Panc1 (cell line): ENCODE results near the gene CHRNG. TPM values are rescaled to one million over a fixed set of nuclear protein-coding genes. Genes with fewer than 3 reads are reported as not detected.
A peak's percentile ranks its signal among the peaks of the same experiment; 100 is the strongest.

ENCODE experiments used
- ATAC-seq: fragments of 200-7000 bp; cut with Tn5 transposase; 2 replicates; pipeline ENCODE4 v1.9.1; 2020; ENCODE audit warnings: mild to moderate bottlenecking, moderate library complexity
- BruUV-seq: library from RNA; stranded (reverse); fragments of 400-500 nt; replicated peaks from 2 replicates; lab custom pipeline; 2021; lab: Mats Ljungman, UMichigan
- CTCF ChIA-PET: fragments of 300-600 bp; sonication (Branson Sonifier 250); formaldehyde crosslinking; loops from one replicate; lab custom pipeline; 2022; ENCODE audit warnings: antibody characterized with exemption; lab: Charles Lee
- POLR2A ChIA-PET: fragments of 300-600 bp; sonication (Branson Sonifier 250); formaldehyde crosslinking; loops from one replicate; lab custom pipeline; 2022; ENCODE audit warnings: antibody characterized with exemption; lab: Charles Lee
- DNase-seq: peaks from one replicate; pipeline ENCODE4 v3.0.0-alpha.2; 2010; ENCODE audit warnings: low read depth, low spot score
- H3K27ac ChIP-seq: 2 replicates; pipeline ENCODE4 v1.5.1; 2011; ENCODE audit warnings: mild to moderate bottlenecking, low read length, inconsistent platforms
- H3K27me3 ChIP-seq: fragments of 200-500 bp; sonication (Bioruptor generic); 2 replicates; pipeline ENCODE4 v1.6.0; 2014; ENCODE audit warnings: low read length, inconsistent platforms; ENCODE audit not compliant: control insufficient read depth, insufficient read depth
- H3K36me3 ChIP-seq: fragments of 200-500 bp; sonication (Bioruptor generic); 2 replicates; pipeline ENCODE4 v1.5.1; 2014; ENCODE audit warnings: inconsistent platforms, mild to moderate bottlenecking, low read length, moderate library complexity; ENCODE audit not compliant: control insufficient read depth, insufficient read depth
- H3K4me1 ChIP-seq: 2 replicates; pipeline ENCODE4 v1.5.1; 2011; ENCODE audit warnings: inconsistent platforms, mild to moderate bottlenecking, low read length, moderate library complexity; ENCODE audit not compliant: control insufficient read depth, insufficient read depth
- H3K4me3 ChIP-seq, 2 experiments: 2 replicates each; pipeline ENCODE4 v1.5.1; 2011 to 2012; ENCODE audit warnings: low read depth in 2 of 2, low read length in 2 of 2, mild to moderate bottlenecking in 2 of 2, inconsistent platforms in 1 of 2, moderate library complexity in 1 of 2
- H3K9me3 ChIP-seq: fragments of 200-500 bp; sonication (Bioruptor generic); 2 replicates; pipeline ENCODE4 v1.5.1; 2014; ENCODE audit warnings: low read depth, mild to moderate bottlenecking, inconsistent platforms, low read length, moderate library complexity; ENCODE audit not compliant: control insufficient read depth, insufficient read depth
- POLR2AphosphoS5 ChIP-seq: IDR thresholded peaks from 2 replicates; pipeline ENCODE4 v1.6.1; 2012; ENCODE audit warnings: mild to moderate bottlenecking, low read depth, low read length, moderate library complexity
- SIN3A ChIP-seq: IDR thresholded peaks from 2 replicates; pipeline ENCODE4 v1.6.1; 2012; ENCODE audit warnings: low read depth, mild to moderate bottlenecking, low read length, moderate library complexity, borderline replicate concordance; ENCODE audit not compliant: insufficient read depth
- TCF7L2 ChIP-seq: IDR thresholded peaks from 2 replicates; pipeline ENCODE4 v1.6.1; 2011; ENCODE audit warnings: mild to moderate bottlenecking, low read depth, low read length, inconsistent platforms
- in situ Hi-C: cut with HindIII; loops from 2 replicates; pipeline ENCODE4 v1.10.0; 2016; ENCODE audit warnings: low sequenced_read_pairs, low pct_unique_long_range_greater_than_20kb
- intact Hi-C: fragments of 100-400 bp; cut with micrococcal nuclease; formaldehyde crosslinking; loops from one replicate; pipeline ENCODE4 v1.10.0; 2022; ENCODE audit not compliant: unreplicated experiment
- total RNA-seq: library from RNA; stranded (reverse); gene quantifications from one replicate; pipeline ENCODE4 v1.2.1, GENCODE V29; 2021; ENCODE audit not compliant: unreplicated experiment
- TF ChIP-seq, protein P1 (sequence below), 2 experiments: IDR thresholded peaks; 2 replicates each; pipeline ENCODE4 v1.6.1; 2011 to 2012; ENCODE audit warnings: low read depth in 2 of 2, control low read depth in 1 of 2, low read length in 1 of 2, mild to moderate bottlenecking in 1 of 2, moderate library complexity in 1 of 2; ENCODE audit not compliant: insufficient read depth in 1 of 2
- TF ChIP-seq, protein P2 (sequence below): fragments of 450-650 bp; IDR thresholded peaks from 2 replicates; pipeline ENCODE4 v1.5.1; 2017; ENCODE audit warnings: mild to moderate bottlenecking

CHRNG gene
- total RNA-seq, 1 experiment from 2014 or later: not detected

DNA sequence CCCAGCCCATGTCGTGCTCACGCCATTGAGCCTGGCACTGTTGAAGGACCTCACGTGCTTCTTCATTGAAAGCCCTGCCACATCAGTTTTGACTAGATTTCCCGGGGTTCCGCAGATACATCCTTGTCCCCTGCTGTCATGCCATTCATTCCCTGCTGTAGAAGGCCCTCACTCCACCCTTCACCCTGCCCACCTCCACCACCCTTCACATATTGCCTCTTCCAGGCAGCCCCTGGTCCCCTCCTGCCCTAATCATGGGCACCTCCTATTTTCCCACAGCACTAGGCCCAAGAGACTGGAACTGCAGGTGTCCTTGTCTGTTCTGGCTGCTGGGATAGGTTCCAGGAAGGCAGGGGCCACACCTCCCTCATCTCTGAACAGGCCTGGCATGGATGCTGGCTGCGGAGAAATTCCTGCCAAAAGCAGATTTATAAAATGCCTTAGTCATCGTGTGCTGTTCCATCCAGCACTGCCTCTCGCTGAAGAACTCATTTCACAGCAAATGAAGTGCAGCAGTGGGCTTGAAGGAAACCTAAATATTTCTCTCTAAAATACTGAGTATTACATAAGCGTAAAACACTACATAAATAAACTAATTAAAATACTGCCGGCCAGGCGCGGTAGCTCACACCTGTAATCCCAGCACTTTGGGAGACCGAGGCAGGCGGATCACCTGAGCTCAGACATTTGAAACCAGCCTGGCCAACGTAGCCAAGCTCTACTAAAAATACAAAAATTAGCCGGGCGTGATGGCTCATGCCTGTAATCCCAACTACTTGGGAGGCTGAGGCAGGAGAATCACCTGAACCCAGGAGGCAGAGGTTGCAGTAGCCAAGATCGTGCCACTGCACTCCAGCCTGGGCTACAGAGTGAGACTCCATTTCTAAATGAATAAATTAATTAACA, 49.4 kb downstream of the CHRNG start:
- Histone ChIP-seq H3K36me3 (no peaks in the 10 kb centered on the region), H3K4me3 (no peak overlapping the region), H3K27me3 (no peaks in the 10 kb centered on the region), H3K9me3 (no peaks in the 10 kb centered on the region), H3K27ac (no peak overlapping the region), H3K4me1 (peaks cover 9% of the 10 kb centered on the region)
- in situ Hi-C loops: no loop called here
- intact Hi-C loops: no loop called here
- ATAC-seq (peak; percentile 54), DNase-seq (no peak)
- TF ChIP-seq TCF7L2 (no peak), POLR2AphosphoS5 (no peak), SIN3A (no peak)
- TF ChIP-seq, protein P1, sequence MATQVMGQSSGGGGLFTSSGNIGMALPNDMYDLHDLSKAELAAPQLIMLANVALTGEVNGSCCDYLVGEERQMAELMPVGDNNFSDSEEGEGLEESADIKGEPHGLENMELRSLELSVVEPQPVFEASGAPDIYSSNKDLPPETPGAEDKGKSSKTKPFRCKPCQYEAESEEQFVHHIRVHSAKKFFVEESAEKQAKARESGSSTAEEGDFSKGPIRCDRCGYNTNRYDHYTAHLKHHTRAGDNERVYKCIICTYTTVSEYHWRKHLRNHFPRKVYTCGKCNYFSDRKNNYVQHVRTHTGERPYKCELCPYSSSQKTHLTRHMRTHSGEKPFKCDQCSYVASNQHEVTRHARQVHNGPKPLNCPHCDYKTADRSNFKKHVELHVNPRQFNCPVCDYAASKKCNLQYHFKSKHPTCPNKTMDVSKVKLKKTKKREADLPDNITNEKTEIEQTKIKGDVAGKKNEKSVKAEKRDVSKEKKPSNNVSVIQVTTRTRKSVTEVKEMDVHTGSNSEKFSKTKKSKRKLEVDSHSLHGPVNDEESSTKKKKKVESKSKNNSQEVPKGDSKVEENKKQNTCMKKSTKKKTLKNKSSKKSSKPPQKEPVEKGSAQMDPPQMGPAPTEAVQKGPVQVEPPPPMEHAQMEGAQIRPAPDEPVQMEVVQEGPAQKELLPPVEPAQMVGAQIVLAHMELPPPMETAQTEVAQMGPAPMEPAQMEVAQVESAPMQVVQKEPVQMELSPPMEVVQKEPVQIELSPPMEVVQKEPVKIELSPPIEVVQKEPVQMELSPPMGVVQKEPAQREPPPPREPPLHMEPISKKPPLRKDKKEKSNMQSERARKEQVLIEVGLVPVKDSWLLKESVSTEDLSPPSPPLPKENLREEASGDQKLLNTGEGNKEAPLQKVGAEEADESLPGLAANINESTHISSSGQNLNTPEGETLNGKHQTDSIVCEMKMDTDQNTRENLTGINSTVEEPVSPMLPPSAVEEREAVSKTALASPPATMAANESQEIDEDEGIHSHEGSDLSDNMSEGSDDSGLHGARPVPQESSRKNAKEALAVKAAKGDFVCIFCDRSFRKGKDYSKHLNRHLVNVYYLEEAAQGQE (IDR thresholded peaks at IDR 0.05; ENCODE audit: insufficient read depth in 1 of 2, low read depth in 2 of 2, low read length in 1 of 2): no peak
- TF ChIP-seq, protein P2, sequence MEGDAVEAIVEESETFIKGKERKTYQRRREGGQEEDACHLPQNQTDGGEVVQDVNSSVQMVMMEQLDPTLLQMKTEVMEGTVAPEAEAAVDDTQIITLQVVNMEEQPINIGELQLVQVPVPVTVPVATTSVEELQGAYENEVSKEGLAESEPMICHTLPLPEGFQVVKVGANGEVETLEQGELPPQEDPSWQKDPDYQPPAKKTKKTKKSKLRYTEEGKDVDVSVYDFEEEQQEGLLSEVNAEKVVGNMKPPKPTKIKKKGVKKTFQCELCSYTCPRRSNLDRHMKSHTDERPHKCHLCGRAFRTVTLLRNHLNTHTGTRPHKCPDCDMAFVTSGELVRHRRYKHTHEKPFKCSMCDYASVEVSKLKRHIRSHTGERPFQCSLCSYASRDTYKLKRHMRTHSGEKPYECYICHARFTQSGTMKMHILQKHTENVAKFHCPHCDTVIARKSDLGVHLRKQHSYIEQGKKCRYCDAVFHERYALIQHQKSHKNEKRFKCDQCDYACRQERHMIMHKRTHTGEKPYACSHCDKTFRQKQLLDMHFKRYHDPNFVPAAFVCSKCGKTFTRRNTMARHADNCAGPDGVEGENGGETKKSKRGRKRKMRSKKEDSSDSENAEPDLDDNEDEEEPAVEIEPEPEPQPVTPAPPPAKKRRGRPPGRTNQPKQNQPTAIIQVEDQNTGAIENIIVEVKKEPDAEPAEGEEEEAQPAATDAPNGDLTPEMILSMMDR: no peak
- no TSS peak for BruUV-seq
- ChIA-PET POLR2A (no interaction called here), CTCF (no interaction called here)

DNA sequence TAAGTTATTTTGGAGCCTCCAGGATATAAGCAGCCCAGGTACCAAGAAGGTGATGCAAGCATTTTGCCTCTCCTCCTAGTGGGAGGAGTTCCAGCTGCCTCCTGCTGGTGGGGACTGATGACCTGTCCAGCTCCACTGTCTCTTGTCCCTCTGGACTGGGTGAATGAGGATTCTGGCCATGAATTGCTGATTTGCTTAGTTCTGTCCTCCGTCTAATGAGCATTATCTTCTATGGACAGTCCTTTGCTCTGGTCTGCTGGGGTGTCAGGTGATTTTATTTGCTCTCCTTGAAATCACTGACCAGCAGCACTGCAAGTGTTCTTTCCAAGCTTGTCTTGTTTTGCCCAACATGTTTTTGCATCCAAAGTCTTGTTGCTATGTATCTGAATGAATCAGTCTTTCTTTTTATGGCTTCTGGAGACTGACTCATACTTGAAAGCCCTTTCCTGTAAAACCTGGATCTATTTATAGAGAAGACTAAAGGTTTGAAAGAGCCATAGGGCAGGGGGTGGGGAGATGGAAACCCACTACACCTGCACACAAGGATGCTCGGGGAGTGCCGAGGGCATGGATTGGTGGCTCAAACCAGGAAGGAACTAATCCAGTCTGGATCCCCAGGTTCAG, 53.4 kb downstream of the CHRNG start:
- ATAC-seq (peak; percentile 80), DNase-seq (peak; percentile 75)
- peaks cover 9% of the 10 kb centered on the region for H3K4me1 ChIP-seq
- TF ChIP-seq TCF7L2 (no peak), SIN3A (no peak), POLR2AphosphoS5 (no peak)
- TF ChIP-seq, protein P1 (IDR thresholded peaks at IDR 0.05; ENCODE audit: insufficient read depth in 1 of 2, low read depth in 2 of 2, low read length in 1 of 2): no peak
- TF ChIP-seq, protein P2: no peak
- BruUV-seq: no TSS peak
- H3K9me3 ChIP-seq: no peaks in the 10 kb centered on the region
- in situ Hi-C loops: no loop called here
- no peaks in the 10 kb centered on the region for H3K27me3 ChIP-seq
- intact Hi-C loops: no loop called here
- ChIA-PET POLR2A (no interaction called here), CTCF (no interaction called here)
- no peak overlapping the region for H3K4me3 ChIP-seq
- no peaks in the 10 kb centered on the region for H3K36me3 ChIP-seq
- no peak overlapping the region for H3K27ac ChIP-seq
